HG03159 (cell line): ENCODE results near the gene ATP2C2.

Experiments used
- ATAC-seq: cut with Tn5 transposase; IDR thresholded peaks from one replicate; pipeline ENCODE4 v1.9.1; 2021; ENCODE audit warnings: mild to moderate bottlenecking, moderate library complexity; ENCODE audit not compliant: unreplicated experiment

ATP2C2 gene

DNA sequence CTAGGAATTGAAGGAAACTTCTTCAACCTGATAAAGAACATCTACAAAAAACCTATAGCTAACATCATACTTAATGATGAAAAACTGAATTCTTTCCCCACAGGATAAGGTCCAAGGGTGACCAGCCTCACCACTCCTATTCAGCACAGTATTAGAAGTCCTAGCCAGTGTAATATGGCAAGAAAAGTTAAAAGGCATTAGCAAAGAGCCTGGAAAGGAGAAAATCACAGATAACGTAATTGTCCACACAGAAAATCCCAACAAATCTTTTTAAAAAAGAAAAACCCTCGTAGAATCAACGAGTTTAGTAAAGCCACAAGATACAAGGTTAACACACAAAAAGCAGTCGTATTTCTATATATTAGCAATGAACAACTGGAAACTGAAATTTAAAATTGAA lies 98.4 kb downstream of the ATP2C2 start:
- ATAC-seq = no peak

DNA sequence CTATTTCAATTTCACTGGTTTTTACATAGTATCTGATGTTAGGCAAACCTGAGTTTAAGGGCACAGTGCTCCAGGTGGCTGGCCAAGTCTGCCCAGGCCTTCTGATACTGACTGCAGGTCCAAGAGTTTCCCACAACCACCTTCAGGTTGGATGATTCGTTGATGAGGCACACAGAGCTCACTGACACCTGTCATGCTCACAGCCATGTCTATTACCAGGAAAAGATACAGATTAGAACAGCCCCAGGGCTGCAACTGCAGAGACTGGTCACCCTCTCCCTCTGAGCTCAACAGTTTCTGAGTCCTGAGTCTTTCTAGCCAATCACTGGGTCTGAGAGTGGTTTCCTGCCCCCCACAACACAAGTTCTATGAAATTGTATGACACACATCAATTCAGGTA lies 98.9 kb downstream of the ATP2C2 start:
- ATAC-seq = no peak

DNA sequence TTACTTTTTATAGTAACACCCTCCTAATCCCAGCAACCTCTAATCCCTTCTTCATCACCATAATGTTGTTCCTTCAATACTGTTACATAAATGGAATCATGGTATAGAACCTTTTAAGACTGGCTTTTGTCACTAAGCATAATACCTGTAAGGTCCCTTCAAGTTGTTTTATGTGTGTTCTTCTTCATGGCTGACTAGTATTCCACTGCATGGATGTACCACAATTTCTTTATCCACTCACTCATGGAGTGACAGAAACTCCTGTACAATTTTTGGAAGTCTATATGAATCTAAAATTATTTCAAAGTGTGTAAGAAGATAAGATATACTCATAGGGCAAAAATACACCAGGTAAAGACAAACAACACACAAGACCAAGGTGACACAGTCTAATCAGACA lies 99.4 kb downstream of the ATP2C2 start:
- ATAC-seq = no peak

DNA sequence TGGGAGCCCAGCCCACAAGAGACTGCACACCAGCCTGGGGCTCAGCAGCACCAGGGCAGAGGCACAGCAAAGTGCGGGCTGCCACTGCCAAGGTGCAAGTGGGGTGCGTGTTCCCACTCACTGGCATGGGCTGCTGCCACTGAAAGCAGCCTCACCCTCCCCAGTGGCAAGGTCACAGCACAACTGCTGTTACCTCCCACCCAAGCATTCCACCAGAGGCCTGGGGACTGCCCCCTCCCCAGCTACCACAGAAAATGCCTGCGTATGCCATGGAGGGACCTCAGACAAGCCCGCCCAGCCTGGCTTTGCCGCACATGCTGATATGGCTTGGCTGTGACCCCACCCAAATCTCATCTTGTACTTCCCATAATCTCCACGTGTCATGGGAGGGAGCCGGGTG lies 103.0 kb downstream of the ATP2C2 start:
- no peak for ATAC-seq

DNA sequence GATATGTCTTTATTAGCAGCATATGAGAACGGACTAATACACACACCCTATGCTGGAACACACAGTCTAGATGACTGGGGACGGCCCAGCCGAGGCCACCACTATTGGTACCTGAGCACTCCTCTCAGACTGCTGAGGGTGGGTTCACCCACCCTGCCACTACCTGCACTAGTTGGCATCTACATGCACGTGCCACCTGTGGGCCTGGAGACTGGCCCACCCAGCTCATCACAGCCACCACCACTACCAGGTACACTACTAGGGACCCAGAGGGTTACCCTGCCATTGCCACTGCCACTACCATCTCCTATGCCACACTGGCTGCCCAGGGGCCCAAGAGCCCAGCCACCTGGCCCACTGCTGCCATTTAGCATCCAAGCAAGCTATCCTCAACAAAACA lies 103.6 kb downstream of the ATP2C2 start:
- ATAC-seq = no peak

DNA sequence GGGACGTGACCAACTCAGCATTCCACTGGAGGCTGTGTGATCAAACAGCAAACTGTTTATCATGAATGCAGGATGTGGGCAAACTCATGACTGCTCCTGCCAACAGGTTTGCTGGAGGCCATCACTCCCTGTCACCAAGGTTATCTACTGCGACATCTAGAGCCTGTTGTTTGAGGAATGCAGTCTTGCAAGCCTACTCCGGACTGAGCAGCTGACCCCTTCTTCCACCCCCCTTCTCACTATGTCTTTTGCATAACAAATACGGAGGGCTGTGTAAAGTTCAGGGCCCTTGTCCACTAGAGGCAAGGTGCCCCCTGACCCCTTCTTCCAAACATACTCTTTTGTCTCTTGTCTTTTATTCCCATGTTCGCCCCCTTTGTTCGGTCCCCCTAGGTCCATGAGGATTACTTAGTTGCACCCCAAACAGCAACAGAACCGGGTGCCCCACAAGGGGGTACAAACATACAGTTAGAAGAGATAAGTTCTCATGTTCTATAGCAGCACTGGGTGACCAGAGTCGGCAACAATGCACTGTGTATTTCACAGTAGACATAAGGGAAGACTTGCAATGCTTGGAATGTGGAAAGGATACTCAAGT lies 107.4 kb downstream of the ATP2C2 start:
- ATAC-seq = no peak

DNA sequence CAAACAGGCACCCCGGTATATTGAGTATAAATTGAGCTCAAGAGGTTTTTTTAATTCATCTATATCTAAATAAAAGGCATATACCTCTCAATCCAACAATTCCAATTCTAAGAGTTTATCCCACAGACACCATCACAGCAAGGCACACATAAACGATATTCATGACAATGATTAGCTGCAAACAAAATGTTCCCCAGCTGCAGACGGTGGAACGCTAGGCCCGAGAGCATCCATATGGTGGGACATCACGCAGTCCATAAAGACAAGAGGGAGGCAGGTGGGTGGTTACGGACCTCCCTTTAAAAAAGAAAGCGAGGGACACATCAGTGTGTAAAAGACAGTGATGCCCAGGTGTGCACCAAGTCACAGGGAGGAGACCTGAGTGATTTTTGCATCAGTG lies 108.1 kb downstream of the ATP2C2 start:
- ATAC-seq = no peak

DNA sequence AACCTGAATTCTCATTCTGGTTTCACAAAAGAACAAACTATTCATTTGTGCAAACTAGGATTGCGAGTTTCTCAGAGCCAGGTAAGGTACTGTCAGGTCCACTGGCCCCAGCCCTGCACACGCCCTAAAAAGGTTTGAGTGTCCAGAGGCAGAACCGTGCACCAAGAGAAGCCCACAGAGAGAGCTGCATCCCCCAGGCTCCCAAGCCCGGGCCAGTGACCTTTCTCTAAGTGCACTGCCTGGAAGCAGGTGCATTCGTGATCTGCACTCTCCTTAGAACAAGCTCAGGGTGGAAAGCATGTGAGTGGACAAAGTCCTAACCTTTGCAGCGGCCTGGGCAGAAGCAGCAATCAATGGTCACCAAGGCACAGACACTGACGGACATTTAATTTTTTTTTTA lies 109.3 kb downstream of the ATP2C2 start:
- no peak for ATAC-seq

DNA sequence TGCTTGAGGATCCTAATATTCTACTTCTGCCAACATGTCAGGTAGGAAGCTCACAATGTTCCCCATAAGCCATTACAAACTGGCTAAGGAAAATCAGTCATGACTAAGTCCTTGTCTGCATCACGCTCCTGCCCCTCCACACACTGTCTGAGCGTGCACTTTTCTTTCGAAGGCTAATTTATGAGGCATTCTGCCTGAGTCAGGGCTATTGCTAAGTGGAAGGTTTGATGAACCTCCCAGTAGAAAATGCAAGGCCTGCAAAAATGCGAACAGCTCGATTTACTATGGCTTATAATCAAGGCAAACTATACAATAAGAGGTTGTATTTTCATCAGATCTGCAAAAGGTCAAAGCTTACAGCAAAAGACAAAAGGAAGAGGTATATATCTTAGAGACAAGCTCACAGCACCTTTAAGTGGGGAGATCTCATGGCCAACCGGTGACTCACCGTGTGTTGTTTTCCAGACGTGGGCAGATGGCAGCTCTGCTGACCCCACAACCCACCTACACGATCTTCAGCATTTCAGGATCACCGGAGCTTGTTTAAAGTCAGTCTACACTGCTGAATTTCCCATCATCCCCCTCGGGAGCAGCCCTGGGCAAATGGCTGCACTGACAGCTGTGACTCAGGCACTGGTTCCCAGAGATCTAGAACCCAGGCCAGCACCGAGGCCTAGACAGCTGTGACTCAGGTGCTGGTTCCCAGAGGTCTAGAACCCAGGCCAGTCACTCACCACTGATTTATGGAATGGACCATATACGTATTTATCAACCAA lies 110.0 kb downstream of the ATP2C2 start:
- ATAC-seq = no peak

DNA sequence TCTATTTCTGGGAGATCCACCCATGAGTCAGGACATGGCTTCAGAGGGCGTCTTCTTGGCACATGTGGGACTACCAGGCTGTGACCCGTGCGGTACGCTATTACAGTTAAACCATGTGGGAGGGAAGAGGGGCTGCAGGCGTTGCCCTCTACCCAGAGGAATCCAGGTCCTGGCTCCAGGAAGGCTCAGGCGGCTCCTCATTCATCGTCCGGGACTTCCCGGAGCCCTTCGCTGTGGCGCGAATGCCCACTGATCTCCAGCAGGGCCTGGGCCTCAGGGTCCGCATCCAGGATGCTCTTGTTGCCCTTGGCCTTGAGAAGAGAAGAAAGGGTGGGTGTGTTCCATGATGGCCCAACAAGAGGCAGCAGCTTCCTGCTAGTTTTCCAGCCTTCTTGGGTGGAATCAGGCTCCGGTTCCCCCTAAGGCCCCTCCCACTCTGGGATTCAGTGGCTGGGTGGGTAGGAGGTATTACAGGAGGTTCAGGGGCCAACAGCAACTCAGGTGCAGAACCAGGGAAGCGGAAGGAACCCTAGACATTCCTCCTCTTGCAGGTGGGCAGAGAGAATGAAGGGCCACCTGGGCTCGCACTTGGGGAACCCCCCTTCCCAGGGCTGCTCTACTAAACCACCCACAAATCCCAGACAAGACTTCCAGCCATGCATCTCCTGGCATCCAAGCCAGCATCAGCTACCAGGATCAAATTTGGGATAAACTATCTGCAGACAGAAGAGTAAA lies 111.5 kb downstream of the ATP2C2 start:
- ATAC-seq = no peak

DNA sequence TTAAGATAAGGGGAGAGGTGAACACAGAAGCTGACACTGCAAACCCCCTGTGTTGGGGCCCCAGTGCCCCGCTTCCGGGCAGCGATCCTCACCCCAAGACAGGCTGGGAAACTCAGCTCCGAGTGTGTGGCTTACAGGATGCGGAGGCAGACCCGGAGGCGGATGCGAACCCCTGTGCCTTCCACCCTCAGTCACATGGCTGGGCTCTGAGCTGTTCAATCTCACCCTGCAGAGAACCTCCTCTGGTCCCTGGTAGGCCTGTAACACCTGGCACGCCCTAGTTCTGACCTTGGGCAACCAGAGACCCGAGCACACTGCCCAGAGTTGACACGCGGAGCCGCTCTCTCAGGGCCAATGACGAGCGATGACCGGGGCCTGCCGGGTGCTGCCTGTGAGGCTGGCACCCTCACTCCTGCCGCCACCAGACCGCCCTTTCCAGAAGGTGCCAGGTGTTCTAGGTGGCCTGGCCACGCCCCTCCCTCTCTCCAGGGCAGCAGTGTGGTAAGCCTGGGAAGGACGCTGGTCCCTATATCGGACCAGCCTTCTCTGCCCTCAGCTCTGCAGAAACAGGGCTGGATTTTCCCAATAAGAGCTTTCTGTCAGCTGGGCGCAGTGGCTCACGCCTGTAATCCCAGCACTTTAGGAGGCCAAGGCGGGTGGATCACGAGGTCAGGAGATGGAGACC lies 112.9 kb downstream of the ATP2C2 start:
- ATAC-seq = no peak

DNA sequence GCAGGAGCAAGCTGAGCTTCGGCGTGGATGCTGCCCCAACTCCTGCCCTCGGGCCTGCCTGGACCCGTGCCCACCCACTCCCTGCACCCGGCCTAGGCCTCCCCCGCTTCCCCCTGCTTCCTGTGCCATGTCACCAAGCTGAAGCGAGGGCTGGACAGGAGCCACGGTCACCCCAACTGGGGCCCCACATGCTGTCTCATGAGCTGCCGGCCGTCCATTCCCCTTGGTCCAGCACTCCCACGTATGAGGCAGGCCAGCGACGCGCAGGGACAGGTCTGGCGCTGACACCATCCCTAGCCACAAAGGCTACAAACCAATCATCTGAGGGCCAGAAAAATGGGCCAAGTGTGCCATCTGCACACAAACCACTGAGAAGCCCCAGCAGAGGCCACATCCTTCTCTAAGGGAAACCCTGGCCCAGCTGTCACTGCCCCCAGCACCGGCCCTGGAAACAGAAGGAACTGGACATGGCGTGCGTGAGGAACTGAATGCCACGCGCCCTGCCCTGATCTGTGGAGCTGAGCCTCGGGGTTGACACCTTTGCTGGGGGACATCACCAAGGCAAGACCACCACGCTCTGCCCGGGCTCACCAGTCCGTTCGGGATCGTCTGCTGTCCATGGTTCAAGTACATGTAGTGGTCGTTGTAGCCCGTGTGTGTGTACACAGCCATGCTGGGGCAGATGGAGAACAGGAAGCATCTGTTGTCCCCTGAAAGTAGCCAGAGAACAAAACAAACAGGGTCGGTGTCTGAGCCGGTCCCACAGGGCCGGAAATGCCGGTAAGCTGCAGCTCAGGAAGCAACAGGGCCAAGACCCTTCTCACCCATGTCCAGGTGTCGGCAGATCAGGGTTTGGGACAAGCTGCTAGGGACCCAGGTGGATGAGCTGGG lies 113.9 kb downstream of the ATP2C2 start:
- no peak for ATAC-seq

DNA sequence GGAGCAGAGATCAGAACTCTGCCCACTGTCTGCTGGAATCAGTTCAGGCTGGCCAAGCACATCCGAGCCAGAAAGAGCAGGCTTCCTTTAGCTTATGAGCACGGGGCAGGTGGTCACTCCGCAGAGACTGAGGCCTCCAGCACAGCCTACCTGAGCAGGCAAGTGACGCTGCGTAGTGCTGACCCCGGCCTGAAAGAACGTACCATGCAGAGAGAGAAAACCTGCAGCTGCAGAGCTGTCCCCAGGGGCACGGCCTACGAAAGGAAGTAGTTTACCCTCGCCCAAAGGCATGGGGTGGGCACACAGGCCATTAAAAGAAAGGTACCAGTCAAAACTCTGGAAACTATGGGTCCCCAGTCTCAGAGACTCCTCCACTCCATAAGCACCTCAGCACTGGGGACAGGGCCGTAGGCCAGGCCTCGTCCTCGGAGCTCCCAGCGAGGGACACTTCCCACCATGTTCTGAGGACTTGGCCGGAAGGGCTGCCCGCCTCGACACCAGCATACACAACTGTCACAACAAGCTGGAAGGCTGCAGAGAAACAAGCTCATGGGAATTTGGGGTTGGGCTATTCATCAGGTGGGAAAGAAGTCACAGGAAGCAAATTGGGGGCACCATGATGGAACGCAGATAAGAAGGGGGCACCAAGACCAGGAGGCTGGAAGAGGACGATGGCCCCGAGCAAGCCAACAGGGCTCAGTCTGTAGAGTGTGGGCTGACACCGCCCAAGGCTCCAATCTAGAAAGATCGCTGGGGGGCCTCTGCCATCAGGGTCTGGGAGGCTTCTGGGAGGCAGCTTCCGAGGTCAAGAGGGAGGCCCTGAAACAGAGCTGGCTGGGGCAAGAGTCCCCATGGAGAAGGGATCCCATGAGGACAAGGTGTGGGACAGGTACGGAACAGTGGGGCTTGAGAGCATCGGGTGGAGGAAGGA lies 114.9 kb downstream of the ATP2C2 start:
- ATAC-seq = no peak

DNA sequence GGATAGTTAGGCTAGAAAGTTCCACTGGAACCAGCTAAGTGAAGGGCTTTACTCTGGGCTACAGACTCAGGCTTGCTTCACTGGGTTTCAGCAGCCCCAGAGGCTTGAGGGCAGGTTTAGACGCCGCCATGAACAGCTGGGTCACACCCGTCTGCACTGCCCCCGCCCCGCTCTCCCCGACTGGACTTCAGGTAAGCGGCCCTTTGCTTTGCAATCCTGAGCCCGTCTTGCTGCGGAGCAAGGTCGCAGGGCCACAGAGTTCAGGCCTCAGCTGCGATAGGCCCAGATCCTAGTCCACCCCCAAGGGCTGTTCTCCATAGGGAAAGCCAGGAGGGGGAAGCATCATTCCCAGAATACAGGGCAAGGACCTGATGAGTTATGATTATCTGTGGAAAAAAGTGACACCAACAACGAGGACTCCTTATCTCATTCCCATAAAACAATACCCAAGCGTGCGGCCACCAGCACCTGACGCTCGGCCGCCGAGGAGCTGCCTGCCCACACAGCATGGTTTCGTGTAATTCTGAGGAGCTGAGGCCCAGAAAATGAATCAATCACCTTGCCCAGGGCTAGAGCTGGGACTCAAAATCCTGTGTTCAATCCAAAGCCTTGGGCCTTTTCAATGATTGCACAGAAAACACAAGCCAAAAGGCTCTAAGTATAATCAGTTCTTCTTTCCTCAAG lies 115.7 kb downstream of the ATP2C2 start:
- no peak for ATAC-seq

DNA sequence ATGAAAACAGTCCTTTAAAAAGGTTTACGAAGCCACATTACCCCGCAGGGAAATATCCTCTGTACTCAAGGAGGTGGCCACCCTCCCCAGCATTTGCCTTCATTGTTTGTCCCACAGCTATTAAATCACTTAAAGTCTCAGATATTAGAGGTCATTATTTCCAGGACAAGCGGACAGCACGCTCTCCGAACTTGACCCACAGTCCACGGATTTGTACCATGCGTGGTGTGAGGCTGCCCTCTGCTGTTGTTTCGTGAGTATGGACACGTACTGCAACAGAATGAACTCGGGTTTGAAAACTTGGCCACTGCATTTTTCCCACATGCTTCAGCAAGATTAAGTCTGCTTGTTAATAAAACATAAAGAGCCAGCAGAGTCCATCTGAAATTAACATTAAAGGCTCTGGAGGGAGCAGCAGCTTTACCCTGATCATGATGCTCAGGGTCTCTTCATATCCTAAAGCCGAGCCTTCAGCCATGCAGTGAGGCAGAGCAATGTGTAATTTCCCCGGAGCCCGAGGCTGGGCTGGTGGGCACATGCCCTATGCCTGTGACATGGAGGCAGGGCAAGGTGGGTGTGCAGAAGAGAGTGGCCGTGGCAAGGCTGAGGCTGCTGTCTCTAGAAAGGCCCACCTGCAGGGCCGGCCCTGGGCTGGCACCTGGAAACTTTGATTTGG lies 116.4 kb downstream of the ATP2C2 start:
- no peak for ATAC-seq

DNA sequence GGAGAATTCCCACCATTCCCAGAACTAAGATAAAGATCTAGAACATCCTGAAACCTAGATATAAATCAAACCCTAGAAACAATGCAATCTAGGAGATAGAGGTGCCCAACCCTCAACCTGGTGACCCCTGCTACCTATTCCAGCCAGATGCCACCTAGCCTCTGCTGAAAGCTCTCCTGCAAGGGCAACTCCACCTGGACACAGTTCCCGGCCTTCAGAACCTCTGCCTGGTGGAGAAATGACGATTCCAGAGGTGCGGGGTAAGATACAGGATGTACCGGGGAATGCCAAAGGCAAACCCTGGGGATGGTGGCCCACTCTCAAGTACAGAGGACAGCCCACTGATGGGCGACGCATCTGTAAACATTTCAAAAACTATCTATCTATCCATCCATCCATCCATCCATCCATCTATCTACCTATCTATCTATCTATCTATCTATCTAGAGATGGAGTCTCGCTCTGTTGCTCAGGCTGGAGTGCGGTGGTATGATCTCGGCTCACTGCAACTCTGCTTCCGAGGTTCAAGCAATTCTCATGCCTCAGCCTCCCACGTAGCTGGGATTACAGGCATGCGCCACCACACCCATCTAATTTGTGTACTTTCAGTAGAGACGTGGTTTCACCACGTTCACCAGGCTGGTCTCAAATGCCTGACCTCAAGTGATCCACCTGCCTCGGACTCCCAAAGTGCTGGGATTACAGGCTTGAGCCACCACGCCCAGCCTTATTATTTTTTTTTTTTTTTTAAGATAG lies 117.1 kb downstream of the ATP2C2 start:
- ATAC-seq = no peak

DNA sequence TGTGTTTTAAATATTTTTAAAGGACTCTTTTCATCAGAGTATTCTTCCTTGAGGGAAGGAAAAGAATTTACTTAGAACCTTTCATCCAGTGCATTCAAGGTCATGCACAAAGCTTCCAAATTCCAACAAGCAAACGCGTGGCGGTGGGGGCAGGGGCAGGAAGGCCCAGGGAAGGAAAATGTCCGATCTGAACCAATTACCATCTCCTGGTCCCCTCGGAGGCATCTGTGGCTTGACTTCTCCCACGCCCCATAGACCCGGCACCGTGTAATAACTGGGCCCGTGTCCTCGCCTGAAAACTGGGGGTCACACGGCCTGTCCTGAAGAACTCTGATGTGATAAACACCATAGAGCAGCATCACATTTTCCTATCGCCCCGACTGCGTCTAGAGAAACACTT lies 117.8 kb downstream of the ATP2C2 start:
- no peak for ATAC-seq
